ENCODE data around the gene DHRS1.
A peak's percentile ranks its signal among the peaks of the same experiment; 100 is the strongest.

The DHRS1 gene

DNA sequence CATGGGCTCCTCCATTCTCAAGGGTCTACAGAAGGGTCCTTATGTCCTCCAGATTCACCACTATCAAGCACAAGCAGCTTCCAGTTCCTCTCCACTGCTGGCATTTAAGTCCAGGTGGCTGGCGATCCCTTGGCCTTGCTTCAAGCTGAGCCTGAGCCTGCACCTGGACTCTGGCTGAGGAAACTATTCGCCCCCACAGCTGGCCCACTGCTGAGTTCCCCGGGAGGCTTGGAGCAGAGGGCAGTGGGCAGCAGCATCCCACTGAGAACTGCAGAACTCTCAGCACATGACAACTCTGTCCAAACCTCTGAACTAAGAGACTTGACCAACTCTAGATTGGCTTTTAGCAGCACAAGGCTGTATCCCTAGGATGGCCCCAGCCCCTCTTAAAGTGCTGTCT, 16.8 kb downstream of the DHRS1 start:
- ChIA-PET CTCF (interaction anchor here (1.4 kb wide), 1 partner anchor 10 kb away, joined by 4 read pairs; no protein-coding TSS in a partner anchor), POLR2A (ENCODE audit: low non-redundant PET) (interaction anchor here (0.8 kb wide), 1 partner anchor 8 kb away, joined by 13 read pairs; no protein-coding TSS in a partner anchor)
- no peak for DNase-seq (ENCODE audit: low spot score)
- no peak for TF ChIP-seq CTCF (conservative IDR thresholded peaks at IDR 0.05; ENCODE audit: low read depth)
- H3K27ac ChIP-seq = peak overlapping the region; percentile 71

DNA sequence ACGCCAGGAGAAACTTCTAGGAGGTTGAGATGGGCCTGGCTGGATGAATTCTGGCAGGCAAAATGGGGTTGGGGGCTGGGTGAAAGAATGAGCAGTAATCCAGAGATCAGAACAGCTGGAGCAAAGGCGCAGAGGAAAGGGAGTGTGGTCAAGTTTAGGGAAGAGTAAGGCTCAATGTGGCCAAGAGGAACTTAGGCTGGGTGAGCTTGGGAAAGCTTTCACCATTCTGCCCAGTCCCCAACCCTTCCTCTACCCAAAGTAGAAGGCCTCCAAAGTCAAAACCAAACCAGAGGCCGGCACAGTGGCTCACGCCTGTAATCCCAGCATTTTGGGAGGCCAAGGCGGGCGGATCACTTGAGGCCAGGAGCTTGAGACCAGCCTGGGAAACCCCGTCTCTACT, 17.9 kb downstream of the DHRS1 start:
- POLR2A ChIA-PET (ENCODE audit: low non-redundant PET) = no interaction called here
- DNase-seq (ENCODE audit: low spot score) = no peak
- no peak for TF ChIP-seq CTCF (conservative IDR thresholded peaks at IDR 0.05; ENCODE audit: low read depth)
- H3K27ac ChIP-seq = peak overlapping the region; percentile 58
- CTCF ChIA-PET = interaction anchor here (0.6 to 1.2 kb wide), 2 partner anchors 10 to 12 kb away, joined by 3 read pairs; no protein-coding TSS in a partner anchor

- peak overlapping the region; percentile 58 for H3K27ac ChIP-seq
- CTCF ChIA-PET = interaction anchor here (0.6 to 1.2 kb wide), 4 partner anchors 12 to 38 kb away, joined by 3 read pairs; no protein-coding TSS in a partner anchor
- POLR2A ChIA-PET (ENCODE audit: low non-redundant PET) = no interaction called here
- TF ChIP-seq CTCF (conservative IDR thresholded peaks at IDR 0.05; ENCODE audit: low read depth) = no peak
- no peak for DNase-seq (ENCODE audit: low spot score)
These were observed 18.7 kb downstream of the DHRS1 start for GRCh38 chr14:24280797-24281460.

- CTCF ChIA-PET = interaction anchor here (0.6 to 3.6 kb wide), 4 partner anchors 11 to 38 kb away, joined by 3 to 15 read pairs (median 4); partner anchors contain the start of genes LTB4R2 and TINF2
These were observed 20.0 kb downstream of the DHRS1 start for GRCh38 chr14:24279301-24280186.

DNA sequence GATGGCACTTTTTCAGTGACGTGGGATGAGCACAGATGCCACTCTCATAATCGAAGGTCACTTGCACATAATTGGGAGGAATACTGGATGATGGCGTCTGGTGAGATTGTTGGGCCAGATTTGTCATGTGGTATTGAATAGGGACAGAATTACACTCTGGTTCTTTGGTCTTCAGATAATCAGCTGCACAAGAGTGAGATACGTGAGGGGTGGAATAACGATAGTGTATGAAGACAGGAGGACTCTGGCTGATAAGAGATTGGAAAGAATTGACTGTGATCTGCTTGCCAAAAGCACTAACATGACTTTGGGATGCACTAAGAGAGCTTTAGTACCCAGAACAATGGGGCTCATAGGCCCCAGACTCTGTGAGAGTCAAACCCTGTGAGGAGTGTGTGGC, 21.2 kb downstream of the DHRS1 start:
- DNase-seq (ENCODE audit: low spot score) = no peak

More at GRCh38 chr14:24279301-24280186, 20.0 kb downstream of the DHRS1 start:
- no peak for TF ChIP-seq CTCF (conservative IDR thresholded peaks at IDR 0.05; ENCODE audit: low read depth)
- DNase-seq (ENCODE audit: low spot score) = no peak
- H3K27ac ChIP-seq = peak overlapping the region; percentile 21
- POLR2A ChIA-PET (ENCODE audit: low non-redundant PET) = interaction anchor here (0.7 kb wide), 1 partner anchor 9 kb away, joined by 3 read pairs; no protein-coding TSS in a partner anchor

More for the DNA sequence above, 21.2 kb downstream of the DHRS1 start:
- no peak overlapping the region for H3K27ac ChIP-seq
- CTCF ChIA-PET = interaction anchor here (0.5 to 3.6 kb wide), 3 partner anchors 11 to 36 kb away, joined by 3 to 15 read pairs (median 5); partner anchors contain the start of gene TINF2
- TF ChIP-seq CTCF (conservative IDR thresholded peaks at IDR 0.05; ENCODE audit: low read depth) = no peak
- POLR2A ChIA-PET (ENCODE audit: low non-redundant PET) = no interaction called here

Measured in RWPE1 (cell line).